ENCODE data around the gene SNX24. TPM values are rescaled to one million over a fixed set of nuclear protein-coding genes. Genes with fewer than 3 reads are reported as not detected.

Gene SNX24
- total RNA-seq, 1 experiment from 2014 or later: 10.8 TPM

DNA sequence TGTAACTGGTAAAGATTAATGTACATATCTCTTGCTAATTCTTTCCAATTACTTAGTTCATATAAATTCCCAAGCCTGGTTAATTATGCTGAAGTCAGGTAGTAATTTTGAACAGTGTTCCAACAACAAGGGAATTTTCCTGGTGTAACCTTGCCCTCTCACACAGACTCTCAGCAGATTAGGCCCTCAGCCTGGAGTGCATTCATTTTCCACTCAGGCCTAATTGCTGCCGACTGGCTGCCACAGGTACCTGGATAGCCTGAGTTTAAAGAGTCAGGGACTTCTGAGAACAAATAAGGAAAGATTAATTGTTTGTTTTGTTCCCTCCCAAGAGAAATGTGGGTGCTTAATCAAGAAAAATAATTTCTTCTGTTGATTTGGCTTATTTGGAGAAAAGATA lies 119.7 kb downstream of the SNX24 start:
- RAD21 ChIA-PET (ENCODE audit: low non-redundant PET in 1 of 2, low total read pairs in 2 of 2, uncharacterized antibody in 2 of 2, unreplicated experiment in 2 of 2): no interaction called here
- intact Hi-C loops (cut with micrococcal nuclease): no loop called here

DNA sequence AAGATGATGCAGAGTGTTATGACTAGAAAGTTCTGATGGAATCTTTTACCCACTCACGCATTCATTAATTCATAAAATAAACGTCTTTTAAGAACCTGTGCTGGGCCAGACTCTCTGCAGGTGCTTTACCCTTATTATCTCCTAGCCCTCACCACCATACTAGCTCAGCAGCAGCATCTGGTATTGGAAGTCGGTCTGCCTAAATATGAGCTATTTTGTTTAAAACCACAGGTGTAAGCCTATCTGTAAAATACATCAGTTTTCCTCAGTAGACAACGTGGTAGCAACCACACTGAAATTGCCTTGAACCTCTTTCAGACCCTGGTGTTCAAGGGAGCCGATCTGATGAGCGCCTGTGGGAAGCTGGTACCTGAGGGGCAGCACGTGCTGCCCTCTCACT lies 121.7 kb downstream of the SNX24 start:
- no peaks in the 10 kb centered on the region for H3K79me2 ChIP-seq (ENCODE audit: insufficient read depth, low read length)
- no peak overlapping the region for H3K9ac ChIP-seq (ENCODE audit: low read length)
- H3K27ac ChIP-seq (ENCODE audit: low read depth, low read length): no peak overlapping the region
- ChIA-PET RAD21 (ENCODE audit: low non-redundant PET in 1 of 2, low total read pairs in 2 of 2, uncharacterized antibody in 2 of 2, unreplicated experiment in 2 of 2) (no interaction called here), CTCF (no interaction called here), POLR2A (no interaction called here)
- H3K9me2 ChIP-seq (ENCODE audit: insufficient read depth): no peaks in the 10 kb centered on the region
- no peaks in the 10 kb centered on the region for H4K20me1 ChIP-seq (ENCODE audit: insufficient read depth)
- no peaks in the 10 kb centered on the region for H3K27me3 ChIP-seq (ENCODE audit: insufficient read depth, low read length)
- intact Hi-C loops (cut with micrococcal nuclease): no loop called here
- ATAC-seq (no peak), DNase-seq (ENCODE audit: low read depth, low spot score) (no peak)
- H3K36me3 ChIP-seq (ENCODE audit: control insufficient read depth in 1 of 2, insufficient read depth in 2 of 2, low read length in 2 of 2): no peaks in the 10 kb centered on the region
- no peak overlapping the region for H2AFZ ChIP-seq (ENCODE audit: low read depth, low read length, poor library complexity, severe bottlenecking)
- no peaks in the 10 kb centered on the region for H3K9me3 ChIP-seq (ENCODE audit: control insufficient read depth in 1 of 2, insufficient read depth in 1 of 2, low read depth in 1 of 2, low read length in 2 of 2)
- no peaks in the 10 kb centered on the region for H3K4me1 ChIP-seq (ENCODE audit: control insufficient read depth in 1 of 2, insufficient read depth in 2 of 2, low read length in 2 of 2)
- BruUV-seq (replicated peaks): no TSS peak
- H3K4me3 ChIP-seq (replicated peaks in 1 of 2; ENCODE audit: low read depth in 1 of 2, low read length in 2 of 2): no peak overlapping the region
- no peak overlapping the region for H3K4me2 ChIP-seq (ENCODE audit: low read length)
- TF ChIP-seq ELF1 (IDR thresholded peaks at IDR 0.05; ENCODE audit: borderline replicate concordance, low read depth): no peak
- TF ChIP-seq, protein P1, sequence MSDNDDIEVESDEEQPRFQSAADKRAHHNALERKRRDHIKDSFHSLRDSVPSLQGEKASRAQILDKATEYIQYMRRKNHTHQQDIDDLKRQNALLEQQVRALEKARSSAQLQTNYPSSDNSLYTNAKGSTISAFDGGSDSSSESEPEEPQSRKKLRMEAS (IDR thresholded peaks at IDR 0.05): no peak
- TF ChIP-seq EZH2phosphoT487 (IDR thresholded peaks at IDR 0.05; ENCODE audit: borderline replicate concordance): no peak
- TF ChIP-seq FOSL1 (IDR thresholded peaks at IDR 0.05; ENCODE audit: low read depth): no peak
- TF ChIP-seq YY1 (IDR thresholded peaks at IDR 0.05; ENCODE audit: extremely low read depth, insufficient replicate concordance, low read depth, low read length): no peak
- TF ChIP-seq, protein P2, sequence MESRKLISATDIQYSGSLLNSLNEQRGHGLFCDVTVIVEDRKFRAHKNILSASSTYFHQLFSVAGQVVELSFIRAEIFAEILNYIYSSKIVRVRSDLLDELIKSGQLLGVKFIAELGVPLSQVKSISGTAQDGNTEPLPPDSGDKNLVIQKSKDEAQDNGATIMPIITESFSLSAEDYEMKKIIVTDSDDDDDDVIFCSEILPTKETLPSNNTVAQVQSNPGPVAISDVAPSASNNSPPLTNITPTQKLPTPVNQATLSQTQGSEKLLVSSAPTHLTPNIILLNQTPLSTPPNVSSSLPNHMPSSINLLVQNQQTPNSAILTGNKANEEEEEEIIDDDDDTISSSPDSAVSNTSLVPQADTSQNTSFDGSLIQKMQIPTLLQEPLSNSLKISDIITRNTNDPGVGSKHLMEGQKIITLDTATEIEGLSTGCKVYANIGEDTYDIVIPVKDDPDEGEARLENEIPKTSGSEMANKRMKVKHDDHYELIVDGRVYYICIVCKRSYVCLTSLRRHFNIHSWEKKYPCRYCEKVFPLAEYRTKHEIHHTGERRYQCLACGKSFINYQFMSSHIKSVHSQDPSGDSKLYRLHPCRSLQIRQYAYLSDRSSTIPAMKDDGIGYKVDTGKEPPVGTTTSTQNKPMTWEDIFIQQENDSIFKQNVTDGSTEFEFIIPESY (IDR thresholded peaks at IDR 0.05; ENCODE audit: extremely low read depth, insufficient replicate concordance, low read length): no peak
- no peak for TF ChIP-seq RAD21 (IDR thresholded peaks at IDR 0.05; ENCODE audit: low read depth)
- no peak for TF ChIP-seq SRF (IDR thresholded peaks at IDR 0.05; ENCODE audit: low read depth)
- no peak for TF ChIP-seq SP1 (IDR thresholded peaks at IDR 0.05; ENCODE audit: low read depth)
- no peak for TF ChIP-seq SIN3A (IDR thresholded peaks at IDR 0.05; ENCODE audit: low read depth)
- TF ChIP-seq, protein P3, sequence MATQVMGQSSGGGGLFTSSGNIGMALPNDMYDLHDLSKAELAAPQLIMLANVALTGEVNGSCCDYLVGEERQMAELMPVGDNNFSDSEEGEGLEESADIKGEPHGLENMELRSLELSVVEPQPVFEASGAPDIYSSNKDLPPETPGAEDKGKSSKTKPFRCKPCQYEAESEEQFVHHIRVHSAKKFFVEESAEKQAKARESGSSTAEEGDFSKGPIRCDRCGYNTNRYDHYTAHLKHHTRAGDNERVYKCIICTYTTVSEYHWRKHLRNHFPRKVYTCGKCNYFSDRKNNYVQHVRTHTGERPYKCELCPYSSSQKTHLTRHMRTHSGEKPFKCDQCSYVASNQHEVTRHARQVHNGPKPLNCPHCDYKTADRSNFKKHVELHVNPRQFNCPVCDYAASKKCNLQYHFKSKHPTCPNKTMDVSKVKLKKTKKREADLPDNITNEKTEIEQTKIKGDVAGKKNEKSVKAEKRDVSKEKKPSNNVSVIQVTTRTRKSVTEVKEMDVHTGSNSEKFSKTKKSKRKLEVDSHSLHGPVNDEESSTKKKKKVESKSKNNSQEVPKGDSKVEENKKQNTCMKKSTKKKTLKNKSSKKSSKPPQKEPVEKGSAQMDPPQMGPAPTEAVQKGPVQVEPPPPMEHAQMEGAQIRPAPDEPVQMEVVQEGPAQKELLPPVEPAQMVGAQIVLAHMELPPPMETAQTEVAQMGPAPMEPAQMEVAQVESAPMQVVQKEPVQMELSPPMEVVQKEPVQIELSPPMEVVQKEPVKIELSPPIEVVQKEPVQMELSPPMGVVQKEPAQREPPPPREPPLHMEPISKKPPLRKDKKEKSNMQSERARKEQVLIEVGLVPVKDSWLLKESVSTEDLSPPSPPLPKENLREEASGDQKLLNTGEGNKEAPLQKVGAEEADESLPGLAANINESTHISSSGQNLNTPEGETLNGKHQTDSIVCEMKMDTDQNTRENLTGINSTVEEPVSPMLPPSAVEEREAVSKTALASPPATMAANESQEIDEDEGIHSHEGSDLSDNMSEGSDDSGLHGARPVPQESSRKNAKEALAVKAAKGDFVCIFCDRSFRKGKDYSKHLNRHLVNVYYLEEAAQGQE (IDR thresholded peaks at IDR 0.05; ENCODE audit: low read depth): no peak
- TF ChIP-seq ZFX (IDR thresholded peaks at IDR 0.05): no peak
- no peak for TF ChIP-seq JUND (IDR thresholded peaks at IDR 0.05)

More for the DNA sequence above, 119.7 kb downstream of the SNX24 start:
- no peaks in the 10 kb centered on the region for H3K27me3 ChIP-seq (ENCODE audit: insufficient read depth, low read length)
- CTCF ChIA-PET: no interaction called here
- H3K4me3 ChIP-seq (replicated peaks in 1 of 2; ENCODE audit: low read depth in 1 of 2, low read length in 2 of 2): no peak overlapping the region
- no peaks in the 10 kb centered on the region for H4K20me1 ChIP-seq (ENCODE audit: insufficient read depth)
- H3K9me2 ChIP-seq (ENCODE audit: insufficient read depth): no peaks in the 10 kb centered on the region
- no peak overlapping the region for H3K27ac ChIP-seq (ENCODE audit: low read depth, low read length)
- no peaks in the 10 kb centered on the region for H3K36me3 ChIP-seq (ENCODE audit: control insufficient read depth in 1 of 2, insufficient read depth in 2 of 2, low read length in 2 of 2)
- TF ChIP-seq, protein P1 (IDR thresholded peaks at IDR 0.05): no peak
- TF ChIP-seq ZNF274 (IDR thresholded peaks at IDR 0.05; ENCODE audit: low read depth, low read length): no peak
- TF ChIP-seq EZH2 (IDR thresholded peaks at IDR 0.05): no peak
- TF ChIP-seq CEBPB (IDR thresholded peaks at IDR 0.05; ENCODE audit: low read depth): no peak
- TF ChIP-seq ELF1 (IDR thresholded peaks at IDR 0.05; ENCODE audit: borderline replicate concordance, low read depth): no peak
- no peak for TF ChIP-seq JUND (IDR thresholded peaks at IDR 0.05)
- no peak for TF ChIP-seq POLR2AphosphoS5 (IDR thresholded peaks at IDR 0.05; ENCODE audit: low read depth, low read length)
- TF ChIP-seq SRF (IDR thresholded peaks at IDR 0.05; ENCODE audit: low read depth): no peak
- POLR2A ChIA-PET: no interaction called here
- BruUV-seq (replicated peaks): no TSS peak
- no peaks in the 10 kb centered on the region for H3K79me2 ChIP-seq (ENCODE audit: insufficient read depth, low read length)
- no peaks in the 10 kb centered on the region for H3K9me3 ChIP-seq (ENCODE audit: control insufficient read depth in 1 of 2, insufficient read depth in 1 of 2, low read depth in 1 of 2, low read length in 2 of 2)
- DNase-seq (ENCODE audit: low read depth, low spot score): no peak
- no peak overlapping the region for H3K9ac ChIP-seq (ENCODE audit: low read length)
- H3K4me2 ChIP-seq (ENCODE audit: low read length): no peak overlapping the region
- no peak overlapping the region for H2AFZ ChIP-seq (ENCODE audit: low read depth, low read length, poor library complexity, severe bottlenecking)
- ATAC-seq: no peak
- H3K4me1 ChIP-seq (ENCODE audit: control insufficient read depth in 1 of 2, insufficient read depth in 2 of 2, low read length in 2 of 2): no peaks in the 10 kb centered on the region
